GM18867 (cell line): ENCODE measurements around the gene GALNT18.

Source experiments
- ATAC-seq: cut with Tn5 transposase; IDR thresholded peaks from one replicate; pipeline ENCODE4 v1.9.1; 2021; ENCODE audit warnings: mild to moderate bottlenecking, moderate library complexity; ENCODE audit not compliant: unreplicated experiment

GALNT18 gene

GRCh38 chr11:11588891-11589290 is 32.9 kb downstream of the GALNT18 start:
- no peak for ATAC-seq

- no peak for ATAC-seq
These were observed 33.6 kb downstream of the GALNT18 start for GRCh38 chr11:11588243-11588642.

GRCh38 chr11:11587122-11587521 is 34.7 kb downstream of the GALNT18 start:
- no peak for ATAC-seq

- ATAC-seq = no peak
These were observed 35.3 kb downstream of the GALNT18 start for GRCh38 chr11:11586465-11586864.

- ATAC-seq = no peak
These were observed 36.9 kb downstream of the GALNT18 start for GRCh38 chr11:11584937-11585336.

GRCh38 chr11:11584530-11584810 is 37.3 kb downstream of the GALNT18 start:
- ATAC-seq = no peak

GRCh38 chr11:11583801-11584529 is 37.8 kb downstream of the GALNT18 start:
- no peak for ATAC-seq

GRCh38 chr11:11582011-11582701 is 39.6 kb downstream of the GALNT18 start:
- no peak for ATAC-seq

- ATAC-seq = no peak
These were observed 40.3 kb downstream of the GALNT18 start for GRCh38 chr11:11581481-11581880.

- ATAC-seq = no peak
These were observed 40.9 kb downstream of the GALNT18 start for GRCh38 chr11:11580841-11581411.

- ATAC-seq = no peak
These were observed 41.8 kb downstream of the GALNT18 start for GRCh38 chr11:11580012-11580411.

- no peak for ATAC-seq
These were observed 42.5 kb downstream of the GALNT18 start for GRCh38 chr11:11579012-11579988.

GRCh38 chr11:11577932-11578911 is 43.6 kb downstream of the GALNT18 start:
- ATAC-seq = no peak

GRCh38 chr11:11577251-11577855 is 44.5 kb downstream of the GALNT18 start:
- ATAC-seq = no peak

GRCh38 chr11:11574373-11575287 is 47.2 kb downstream of the GALNT18 start:
- no peak for ATAC-seq

GRCh38 chr11:11572386-11572785 is 49.4 kb downstream of the GALNT18 start:
- ATAC-seq = no peak

- no peak for ATAC-seq
These were observed 49.9 kb downstream of the GALNT18 start for GRCh38 chr11:11571893-11572292.

- no peak for ATAC-seq
These were observed 51.0 kb downstream of the GALNT18 start for GRCh38 chr11:11570823-11571222.
